Naive thymus-derived CD8-positive, alpha-beta T cell (primary cell): ENCODE measurements around the gene SBF2. TPM values are rescaled to one million over a fixed set of nuclear protein-coding genes. Genes with fewer than 3 reads are reported as not detected.

Experiments used
- ATAC-seq, 2 donors: fragments of 150-1000 bp; cut with Tn5 transposase in 1 of 2; sonication (Bioruptor Pico), chemical (Tn5 transposase) in 1 of 2; 1 replicate in 1 of 2; 2 replicates in 1 of 2; pipeline ENCODE4 v1.10.0; 2021; ENCODE audit warnings: mild to moderate bottlenecking in 2 of 2, moderate library complexity in 2 of 2
- POLR2A ChIA-PET: fragments of 350-600 bp; sonication (Branson Sonifier 250); formaldehyde crosslinking; loops from one replicate; lab custom pipeline; 2021; ENCODE audit warnings: antibody characterized with exemption; lab: Charles Lee
- DNase-seq, 10 donors: peaks; one replicate each; pipeline versions ENCODE4 v3.0.0 to v3.0.0-alpha.2; 2020 to 2022
- H3K27ac Mint-ChIP-seq, 10 donors: one replicate each; pipeline ENCODE4 v1.8.0; 2020 to 2022; ENCODE audit warnings: mild to moderate bottlenecking in 10 of 10, mixed read lengths in 10 of 10, moderate library complexity in 4 of 10, inconsistent platforms in 1 of 10
- H3K27me3 Mint-ChIP-seq, 5 donors: one replicate each; pipeline ENCODE4 v1.8.0; 2021 to 2022; ENCODE audit warnings: mixed read lengths in 5 of 5
- H3K36me3 Mint-ChIP-seq, 3 donors: one replicate each; pipeline ENCODE4 v1.8.0; 2020 to 2022; ENCODE audit warnings: mixed read lengths in 3 of 3, mild to moderate bottlenecking in 2 of 3, inconsistent platforms in 1 of 3
- H3K4me1 Mint-ChIP-seq, 4 donors: one replicate each; pipeline ENCODE4 v1.8.0; 2021 to 2022; ENCODE audit warnings: mixed read lengths in 4 of 4
- H3K4me3 Mint-ChIP-seq, 10 donors: one replicate each; pipeline ENCODE4 v1.8.0; 2020 to 2022; ENCODE audit warnings: mild to moderate bottlenecking in 10 of 10, mixed read lengths in 10 of 10, moderate library complexity in 6 of 10, inconsistent platforms in 1 of 10
- H3K9me3 Mint-ChIP-seq, 9 donors: one replicate each; pipeline ENCODE4 v1.8.0; 2020 to 2022; ENCODE audit warnings: mixed read lengths in 9 of 9, mild to moderate bottlenecking in 3 of 9, inconsistent platforms in 1 of 9, moderate library complexity in 1 of 9
- polyA plus RNA-seq, 3 donors: library from polyadenylated mRNA; unstranded; fragments of 300-500 nt; fragmentation: Illumina TruSeq; gene quantifications; one replicate each; pipeline ENCODE4 v1.2.3, GENCODE V29; 2021
- total RNA-seq, 8 experiments: library from RNA in 2 of 8; stranded (reverse) in 2 of 8; gene quantifications; one replicate each; pipeline ENCODE4 v1.2.3 and lab custom pipeline; 2021 to 2026

Gene SBF2
- total and polyA plus RNA-seq, 5 experiments from 2014 or later = 2.0 to 14.6 (median 4.9) TPM

DNA sequence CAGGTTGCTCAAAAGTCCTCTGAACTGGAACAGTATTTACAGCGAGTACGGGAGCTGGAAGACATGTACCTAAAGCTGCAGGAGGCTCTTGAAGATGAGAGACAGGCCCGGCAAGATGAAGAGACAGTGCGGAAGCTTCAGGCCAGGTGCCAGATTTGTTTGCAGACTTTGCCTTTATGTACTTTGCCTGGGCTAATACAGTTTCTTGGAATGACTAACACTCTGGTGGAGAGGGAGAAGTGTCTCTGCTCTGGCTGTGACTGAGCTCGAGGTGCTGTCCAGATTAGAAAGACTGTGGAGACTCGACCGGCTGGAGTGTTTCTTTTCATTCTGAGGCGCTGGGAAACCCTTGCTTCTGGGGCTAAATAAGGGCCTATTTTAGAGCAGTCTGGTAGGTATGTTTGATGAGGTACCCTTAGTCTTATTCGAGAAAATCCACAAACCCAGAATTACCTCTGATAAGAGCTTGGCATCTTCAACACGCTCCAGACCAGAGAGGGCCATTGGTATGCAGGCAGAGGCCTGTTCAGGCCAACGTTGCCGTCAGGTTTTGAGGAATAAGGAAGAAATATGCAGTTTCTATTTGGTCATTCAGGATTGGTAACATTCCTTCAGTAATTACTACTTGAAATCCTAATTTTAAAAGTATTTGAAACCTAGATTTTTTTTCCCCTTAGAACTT lies 553.7 kb downstream of the SBF2 start:
- H3K27ac Mint-ChIP-seq = peak overlapping the region in 1 of 10 donors; percentile 22
- POLR2A ChIA-PET = no interaction called here
- DNase-seq (no peak), ATAC-seq (no peak)
- H3K4me3 Mint-ChIP-seq = no peak overlapping the region
- H3K9me3 Mint-ChIP-seq = peaks cover 8 to 17% (median 15%) of the 10 kb centered on the region in 9 donors
- no peaks in the 10 kb centered on the region for H3K27me3 Mint-ChIP-seq
- peaks cover 8 to 21% (median 15%) of the 10 kb centered on the region in 3 donors for H3K36me3 Mint-ChIP-seq
- peaks cover 0 to 33% (median 0%) of the 10 kb centered on the region in 4 donors for H3K4me1 Mint-ChIP-seq

DNA sequence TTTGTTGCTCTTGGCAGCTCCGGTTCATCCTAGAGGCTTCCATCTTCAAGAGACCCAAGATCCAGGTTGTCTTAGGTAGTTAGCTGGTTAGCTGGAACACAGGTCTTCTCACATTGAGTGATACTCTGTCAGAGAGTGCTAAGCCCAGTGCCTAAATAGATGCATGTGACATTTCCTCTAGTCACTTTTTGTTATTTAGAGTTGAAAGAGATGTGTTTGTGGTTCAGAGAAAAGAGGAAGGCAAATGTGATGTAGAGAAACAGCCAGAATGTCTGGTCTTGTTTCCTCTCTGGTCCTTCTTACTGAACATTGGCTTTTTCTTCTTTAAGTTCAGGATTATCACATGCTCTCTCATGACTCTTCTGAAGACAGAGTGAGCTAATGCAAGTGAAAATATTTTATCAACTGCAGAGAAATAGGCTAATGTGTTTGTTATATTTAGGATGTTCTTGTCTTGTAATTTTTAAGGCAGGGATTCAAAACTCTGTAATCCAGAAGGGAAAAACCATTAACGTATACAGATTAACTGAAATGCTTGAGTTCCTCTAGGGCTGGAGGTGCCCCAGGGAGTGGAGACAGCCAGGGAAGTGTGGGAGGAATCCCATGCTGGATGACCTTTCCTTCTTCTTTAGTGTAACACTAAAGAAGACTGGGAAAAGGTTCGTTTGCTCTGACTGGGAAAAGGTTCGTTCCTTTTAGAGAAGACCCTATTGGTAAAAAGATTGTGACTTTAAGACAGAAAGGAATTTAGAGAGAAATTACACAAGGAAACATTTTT lies 554.7 kb downstream of the SBF2 start:
- DNase-seq (no peak), ATAC-seq (peak in 1 of 2 donors; percentile 35)
- POLR2A ChIA-PET = no interaction called here
- Mint-ChIP-seq H3K4me1 (peaks cover 0 to 26% (median 0%) of the 10 kb centered on the region in 4 donors), H3K36me3 (peaks cover 8 to 25% (median 18%) of the 10 kb centered on the region in 3 donors), H3K4me3 (peak overlapping the region in 1 of 10 donors; percentile 37), H3K27me3 (no peaks in the 10 kb centered on the region), H3K9me3 (peaks cover 8 to 21% (median 17%) of the 10 kb centered on the region in 9 donors), H3K27ac (peak overlapping the region in 3 of 10 donors; percentile 22 to 61 (median 55))

DNA sequence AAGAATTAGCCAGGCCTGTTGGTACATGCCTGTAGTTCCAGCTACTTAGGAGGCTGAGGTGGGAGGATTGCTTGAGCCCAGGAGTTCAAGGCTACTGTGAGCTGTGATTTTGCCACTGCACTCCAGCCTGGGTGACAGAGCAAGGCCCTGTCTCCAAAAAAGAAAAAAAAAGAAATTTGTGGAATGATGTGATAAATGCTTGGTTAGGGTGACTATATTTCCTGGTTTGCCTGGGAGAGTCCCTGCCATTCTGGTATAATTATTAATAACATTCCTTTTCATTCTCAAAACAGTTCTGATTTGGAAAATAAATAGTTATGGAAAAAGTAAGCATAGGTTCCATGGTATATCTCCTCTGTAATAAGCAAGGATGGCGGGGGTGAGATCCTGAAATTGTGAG lies 555.3 kb downstream of the SBF2 start:
- H3K27ac Mint-ChIP-seq = peak overlapping the region in 2 of 10 donors; percentile 55 to 61
- DNase-seq = no peak
- H3K4me1 Mint-ChIP-seq = peaks cover 0 to 26% (median 0%) of the 10 kb centered on the region in 4 donors
- peaks cover 8 to 21% (median 17%) of the 10 kb centered on the region in 9 donors for H3K9me3 Mint-ChIP-seq
- peak overlapping the region in 1 of 10 donors; percentile 37 for H3K4me3 Mint-ChIP-seq
- no peaks in the 10 kb centered on the region for H3K27me3 Mint-ChIP-seq
- POLR2A ChIA-PET = no interaction called here
- no peak for ATAC-seq
- peaks cover 8 to 25% (median 18%) of the 10 kb centered on the region in 3 donors for H3K36me3 Mint-ChIP-seq

DNA sequence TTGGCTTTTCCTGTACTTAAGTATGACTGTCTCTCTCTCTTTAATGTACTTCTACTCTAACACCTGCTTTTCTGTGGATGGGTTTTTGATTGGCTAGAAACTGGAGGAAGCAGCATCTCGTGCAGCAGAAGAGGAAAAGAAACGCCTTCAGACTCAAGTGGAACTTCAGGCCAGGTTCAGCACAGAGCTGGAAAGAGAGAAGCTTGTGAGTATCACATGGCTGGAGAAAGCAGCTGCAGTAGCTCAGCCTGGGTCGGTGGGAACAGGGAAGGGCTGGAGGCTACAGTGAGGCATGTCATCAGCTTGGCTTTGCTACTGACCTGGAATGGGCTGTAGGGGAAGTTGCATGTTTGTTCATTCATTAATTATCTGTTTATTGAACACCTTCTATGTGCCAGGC lies 555.9 kb downstream of the SBF2 start:
- Mint-ChIP-seq H3K36me3 (peaks cover 8 to 23% (median 18%) of the 10 kb centered on the region in 3 donors), H3K27me3 (no peaks in the 10 kb centered on the region), H3K4me1 (peaks cover 0 to 28% (median 0%) of the 10 kb centered on the region in 4 donors), H3K4me3 (no peak overlapping the region), H3K27ac (peak overlapping the region in 2 of 10 donors; percentile 57 to 65), H3K9me3 (peaks cover 8 to 21% (median 17%) of the 10 kb centered on the region in 9 donors)
- DNase-seq = no peak
- POLR2A ChIA-PET = no interaction called here
- no peak for ATAC-seq

DNA sequence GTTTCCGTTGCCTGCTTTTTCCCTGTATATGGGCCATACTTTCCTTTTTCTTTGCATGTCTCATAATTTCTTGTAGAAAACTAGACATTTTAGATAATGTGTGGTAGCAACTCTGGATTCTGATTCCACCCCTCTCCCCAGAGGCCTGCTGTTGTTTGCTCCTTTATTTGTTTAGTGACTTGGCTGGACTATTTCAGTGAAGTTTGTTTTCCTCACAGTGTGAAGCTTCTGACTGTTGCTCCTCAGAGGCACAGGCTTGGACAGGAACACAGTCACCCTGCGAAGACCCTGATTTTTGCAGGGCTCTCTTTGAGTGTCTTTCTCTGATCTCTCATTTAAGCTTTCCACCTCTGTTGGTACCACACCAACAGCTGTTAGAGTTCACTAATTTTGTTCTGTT lies 557.7 kb downstream of the SBF2 start:
- Mint-ChIP-seq H3K4me3 (no peak overlapping the region), H3K36me3 (peaks cover 8 to 25% (median 18%) of the 10 kb centered on the region in 3 donors), H3K27ac (peak overlapping the region in 1 of 10 donors; percentile 28), H3K4me1 (peaks cover 0 to 28% (median 0%) of the 10 kb centered on the region in 4 donors), H3K9me3 (peaks cover 8 to 21% (median 17%) of the 10 kb centered on the region in 9 donors), H3K27me3 (no peaks in the 10 kb centered on the region)
- no peak for ATAC-seq
- POLR2A ChIA-PET = no interaction called here
- no peak for DNase-seq

DNA sequence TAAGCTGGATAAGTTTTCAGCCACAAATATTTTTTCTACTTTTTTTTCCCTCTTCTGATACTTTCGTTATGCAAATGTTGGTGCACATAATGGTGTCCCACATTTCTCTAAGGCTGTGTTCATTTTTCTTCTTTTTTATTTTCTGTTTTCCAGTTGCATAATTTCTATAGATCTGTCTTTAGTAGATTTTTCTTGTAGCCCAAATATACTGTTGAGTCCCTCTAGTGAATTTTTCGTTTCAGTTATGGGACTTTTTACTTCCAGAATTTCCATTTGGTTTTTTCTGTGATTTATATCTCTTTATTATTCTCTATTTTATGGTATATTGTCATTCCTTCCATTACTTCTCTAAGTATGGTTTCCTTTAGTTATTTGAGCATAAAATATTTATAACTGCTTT lies 558.1 kb downstream of the SBF2 start:
- Mint-ChIP-seq H3K36me3 (peaks cover 8 to 25% (median 18%) of the 10 kb centered on the region in 3 donors), H3K4me3 (no peak overlapping the region)
- DNase-seq = no peak

DNA sequence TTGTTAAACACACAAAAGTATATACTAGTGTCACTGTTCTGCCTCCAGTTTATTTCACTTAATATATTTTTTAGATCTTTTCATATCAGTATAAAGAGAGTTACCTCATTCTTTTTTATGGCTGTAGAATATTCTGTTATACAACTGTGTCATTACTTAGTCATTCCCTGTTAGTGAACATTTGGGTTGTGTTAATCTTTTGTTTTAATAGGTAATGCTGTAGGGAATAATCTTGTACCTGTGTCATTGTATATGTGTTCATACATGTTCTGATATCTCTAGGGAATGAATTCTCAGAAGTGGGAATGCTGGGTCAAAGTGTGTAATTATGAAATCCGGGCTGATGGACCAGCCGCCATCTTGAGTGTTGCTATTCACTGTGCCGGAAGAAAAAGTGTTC lies 558.8 kb downstream of the SBF2 start:
- no peak for ATAC-seq
- Mint-ChIP-seq H3K36me3 (peaks cover 8 to 25% (median 18%) of the 10 kb centered on the region in 3 donors), H3K27ac (peak overlapping the region in 1 of 10 donors; percentile 54), H3K9me3 (peaks cover 8 to 21% (median 17%) of the 10 kb centered on the region in 9 donors), H3K4me1 (peaks cover 0 to 30% (median 0%) of the 10 kb centered on the region in 4 donors), H3K27me3 (no peaks in the 10 kb centered on the region), H3K4me3 (no peak overlapping the region)
- POLR2A ChIA-PET = no interaction called here
- no peak for DNase-seq

More for the DNA sequence above, 558.1 kb downstream of the SBF2 start:
- Mint-ChIP-seq H3K4me1 (peaks cover 0 to 30% (median 0%) of the 10 kb centered on the region in 4 donors), H3K9me3 (peaks cover 8 to 21% (median 17%) of the 10 kb centered on the region in 9 donors), H3K27ac (peak overlapping the region in 1 of 10 donors; percentile 54), H3K27me3 (no peaks in the 10 kb centered on the region)
- POLR2A ChIA-PET = no interaction called here
- ATAC-seq = no peak

DNA sequence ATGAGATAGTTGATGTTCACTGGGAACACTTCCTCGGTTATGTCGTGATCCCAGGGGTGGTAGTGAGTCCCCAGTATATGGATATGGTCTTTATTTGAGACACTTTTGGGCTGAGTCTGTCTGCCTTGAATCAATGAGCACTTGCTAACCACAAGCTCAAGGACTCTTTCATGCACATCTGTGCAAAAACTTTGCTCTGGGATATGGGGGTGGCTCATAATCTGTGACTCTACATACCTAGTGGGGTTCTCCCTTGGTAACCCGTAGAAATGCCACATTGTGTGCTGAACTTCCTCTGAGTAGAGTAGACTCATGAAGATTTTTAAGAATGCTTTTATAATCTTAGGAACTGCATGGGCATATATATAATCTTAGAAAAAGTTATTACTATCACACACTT lies 560.8 kb downstream of the SBF2 start:
- POLR2A ChIA-PET = no interaction called here
- Mint-ChIP-seq H3K4me3 (no peak overlapping the region), H3K9me3 (peaks cover 8 to 21% (median 17%) of the 10 kb centered on the region in 9 donors), H3K36me3 (peaks cover 5 to 27% (median 18%) of the 10 kb centered on the region in 3 donors), H3K27me3 (no peaks in the 10 kb centered on the region), H3K4me1 (peaks cover 0 to 23% (median 0%) of the 10 kb centered on the region in 4 donors), H3K27ac (no peak overlapping the region)
- DNase-seq (no peak), ATAC-seq (no peak)

DNA sequence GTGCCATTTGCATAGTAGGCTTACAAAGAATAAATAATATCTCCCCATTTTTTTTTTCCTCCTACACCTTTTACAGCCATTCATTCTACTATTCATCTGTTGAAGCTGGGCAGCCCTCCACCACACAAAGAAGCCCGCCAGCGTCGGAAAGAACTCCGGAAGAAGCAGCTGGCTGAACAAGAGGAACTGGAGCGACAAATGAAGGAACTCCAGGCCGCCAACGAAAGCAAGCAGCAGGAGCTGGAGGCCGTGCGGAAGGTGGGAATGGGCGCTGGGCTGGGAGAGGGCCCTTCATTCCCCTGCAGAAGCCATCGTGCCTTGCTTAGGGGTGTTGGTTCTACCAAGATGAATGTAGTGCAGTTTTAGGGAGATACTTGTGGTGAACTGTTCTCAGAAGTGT lies 561.6 kb downstream of the SBF2 start:
- POLR2A ChIA-PET = no interaction called here
- Mint-ChIP-seq H3K4me3 (no peak overlapping the region), H3K9me3 (peaks cover 8 to 21% (median 17%) of the 10 kb centered on the region in 9 donors), H3K27me3 (no peaks in the 10 kb centered on the region), H3K27ac (no peak overlapping the region), H3K36me3 (peaks cover 5 to 24% (median 18%) of the 10 kb centered on the region in 3 donors), H3K4me1 (peaks cover 0 to 22% (median 0%) of the 10 kb centered on the region in 4 donors)
- ATAC-seq (no peak), DNase-seq (no peak)

DNA sequence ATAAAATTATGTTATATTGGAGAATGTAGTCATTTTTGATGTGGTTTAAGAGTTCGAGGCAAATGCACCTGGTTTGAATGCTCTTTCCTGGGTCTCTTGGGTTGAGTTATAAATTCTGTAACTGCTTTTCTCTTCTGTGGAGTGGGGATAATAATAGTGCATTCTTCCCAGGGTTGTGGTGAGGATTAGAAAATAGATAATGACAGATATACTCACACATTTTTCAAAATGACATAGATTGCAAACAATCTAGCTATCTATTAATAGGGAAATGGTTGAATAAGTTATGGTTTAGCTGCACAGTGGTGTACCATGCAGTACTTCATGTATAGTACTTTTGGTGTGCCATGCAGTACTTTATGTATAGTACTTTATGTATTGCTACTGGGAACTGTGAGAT lies 562.8 kb downstream of the SBF2 start:
- no peaks in the 10 kb centered on the region for H3K27me3 Mint-ChIP-seq
- no peak for DNase-seq
- no peak overlapping the region for H3K27ac Mint-ChIP-seq
- H3K36me3 Mint-ChIP-seq = peaks cover 5 to 21% (median 13%) of the 10 kb centered on the region in 3 donors
- peaks cover 5 to 14% (median 11%) of the 10 kb centered on the region in 9 donors for H3K9me3 Mint-ChIP-seq
- peaks cover 0 to 19% (median 0%) of the 10 kb centered on the region in 4 donors for H3K4me1 Mint-ChIP-seq
- no peak overlapping the region for H3K4me3 Mint-ChIP-seq
- POLR2A ChIA-PET = no interaction called here
- ATAC-seq = no peak
